GM12872 (cell line): ENCODE measurements around the gene TAAR1.

Experiments
- CTCF ChIP-seq: IDR thresholded peaks from 3 replicates; pipeline ENCODE4 v1.5.1; 2011; ENCODE audit warnings: low read depth, mild to moderate bottlenecking, low read length, moderate library complexity; ENCODE audit not compliant: insufficient read depth

Gene TAAR1

DNA sequence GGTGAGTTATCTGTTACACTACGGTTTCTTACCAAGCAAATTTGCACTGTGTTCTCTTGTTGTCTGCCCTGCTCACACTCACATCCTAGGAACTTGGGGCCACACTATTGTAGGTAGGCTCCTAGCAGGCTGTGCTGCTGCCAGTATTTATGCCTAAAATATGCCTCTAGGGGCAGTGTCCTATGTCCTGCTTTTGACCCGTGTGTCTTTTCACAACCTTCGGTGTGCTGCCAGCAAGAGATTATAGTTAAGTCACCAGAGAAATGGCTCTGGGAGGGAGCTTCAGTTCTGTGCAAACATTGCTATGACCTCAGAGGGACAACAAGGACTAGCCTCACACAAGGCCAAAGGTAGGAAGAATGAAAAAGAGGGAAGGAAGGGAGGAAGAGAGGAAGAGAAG lies 60.5 kb downstream of the TAAR1 start:
- TF ChIP-seq CTCF = peak; percentile 64

- TF ChIP-seq CTCF = no peak
Measured at GRCh38 chr6:132596201-132596600, 62.8 kb downstream of the TAAR1 start.
